Transverse colon (tissue), 4 donors: ENCODE data around the gene ST6GALNAC6.

Source experiments
- POLR2AphosphoS5 ChIP-seq, 3 donors: sonication (generic); formaldehyde crosslinking; IDR thresholded peaks; one replicate each; pipeline ENCODE4 v1.6.1; 2016; ENCODE audit warnings: antibody characterized with exemption in 3 of 3
- TF ChIP-seq, protein P1 (sequence below), 5 experiments: fragments of 200-600 bp in 3 of 5; fragments of 450-650 bp in 2 of 5; sonication (generic) in 3 of 5; IDR thresholded peaks; 1 replicate in 2 of 5; 2 replicates in 3 of 5; pipeline ENCODE4 v1.5.1; 2016 to 2017; ENCODE audit warnings: antibody characterized with exemption in 5 of 5, inconsistent platforms in 3 of 5, mild to moderate bottlenecking in 2 of 5, moderate library complexity in 1 of 5

DNA sequence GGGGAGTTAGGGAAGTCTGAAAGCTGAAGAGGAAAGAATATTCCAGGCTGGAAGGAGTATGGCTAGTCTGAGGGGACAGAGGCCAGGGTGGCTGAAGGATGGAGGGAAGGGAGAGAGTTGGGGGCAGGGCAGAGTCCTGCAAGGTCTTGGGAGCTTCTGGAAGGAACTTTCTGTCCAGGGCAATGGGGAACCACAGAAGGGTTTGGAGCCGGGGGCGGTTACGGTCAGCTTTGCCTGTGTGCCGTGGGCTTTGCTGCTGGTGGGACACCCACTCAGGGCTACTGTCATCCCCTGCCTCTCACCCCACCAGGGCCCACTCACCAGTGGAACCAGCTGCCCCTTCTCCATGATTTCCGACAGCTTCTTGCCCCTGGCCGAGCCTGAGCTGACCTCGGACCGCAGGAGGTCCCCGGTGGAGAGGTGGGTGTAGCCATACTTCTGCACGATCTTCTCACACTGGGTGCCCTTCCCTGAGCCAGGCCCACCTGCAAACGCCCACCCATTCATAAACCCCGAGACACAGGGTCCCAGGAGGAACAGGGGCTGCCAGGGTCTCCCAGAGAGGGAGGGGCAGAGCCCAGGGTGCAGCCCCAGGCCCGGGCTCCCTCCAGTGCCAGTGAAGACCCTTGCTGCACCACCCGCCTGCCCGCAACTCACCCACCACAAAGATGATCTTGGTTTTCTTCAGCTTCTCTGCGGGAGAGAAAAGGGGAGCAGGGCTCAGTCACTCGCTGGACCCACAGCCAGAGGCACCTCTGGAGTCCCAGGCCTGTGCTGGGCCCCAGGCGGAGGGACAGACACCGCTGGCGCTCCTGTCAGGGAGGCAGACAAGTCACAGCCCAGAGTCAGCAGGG lies 26.8 kb downstream of the ST6GALNAC6 start:
- TF ChIP-seq POLR2AphosphoS5 (IDR thresholded peaks at IDR 0.05) = no peak
- TF ChIP-seq, protein P1, sequence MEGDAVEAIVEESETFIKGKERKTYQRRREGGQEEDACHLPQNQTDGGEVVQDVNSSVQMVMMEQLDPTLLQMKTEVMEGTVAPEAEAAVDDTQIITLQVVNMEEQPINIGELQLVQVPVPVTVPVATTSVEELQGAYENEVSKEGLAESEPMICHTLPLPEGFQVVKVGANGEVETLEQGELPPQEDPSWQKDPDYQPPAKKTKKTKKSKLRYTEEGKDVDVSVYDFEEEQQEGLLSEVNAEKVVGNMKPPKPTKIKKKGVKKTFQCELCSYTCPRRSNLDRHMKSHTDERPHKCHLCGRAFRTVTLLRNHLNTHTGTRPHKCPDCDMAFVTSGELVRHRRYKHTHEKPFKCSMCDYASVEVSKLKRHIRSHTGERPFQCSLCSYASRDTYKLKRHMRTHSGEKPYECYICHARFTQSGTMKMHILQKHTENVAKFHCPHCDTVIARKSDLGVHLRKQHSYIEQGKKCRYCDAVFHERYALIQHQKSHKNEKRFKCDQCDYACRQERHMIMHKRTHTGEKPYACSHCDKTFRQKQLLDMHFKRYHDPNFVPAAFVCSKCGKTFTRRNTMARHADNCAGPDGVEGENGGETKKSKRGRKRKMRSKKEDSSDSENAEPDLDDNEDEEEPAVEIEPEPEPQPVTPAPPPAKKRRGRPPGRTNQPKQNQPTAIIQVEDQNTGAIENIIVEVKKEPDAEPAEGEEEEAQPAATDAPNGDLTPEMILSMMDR (IDR thresholded peaks at IDR 0.05) = no peak
